Astrocyte of the cerebellum (primary cell): ENCODE data around the gene DNAJC22.

Experiments
- DNase-seq: peaks from one replicate; pipeline ENCODE4 v3.0.0-alpha.2; 2011; ENCODE audit warnings: low read depth
- H3K4me3 ChIP-seq: 2 replicates; pipeline ENCODE4 v1.5.1; 2011; ENCODE audit warnings: mild to moderate bottlenecking, low read depth, low read length, moderate library complexity
- in situ Hi-C: cut with HindIII; loops from 2 replicates; pipeline ENCODE4 v1.10.0; 2017; ENCODE audit warnings: low sequenced_read_pairs
- TF ChIP-seq, protein P1 (sequence below): IDR thresholded peaks from 2 replicates; pipeline ENCODE4 v1.5.1; 2012; ENCODE audit warnings: low read length, low read depth, moderate library complexity, mild to moderate bottlenecking; ENCODE audit errors: missing control alignments

The DNAJC22 gene

DNA sequence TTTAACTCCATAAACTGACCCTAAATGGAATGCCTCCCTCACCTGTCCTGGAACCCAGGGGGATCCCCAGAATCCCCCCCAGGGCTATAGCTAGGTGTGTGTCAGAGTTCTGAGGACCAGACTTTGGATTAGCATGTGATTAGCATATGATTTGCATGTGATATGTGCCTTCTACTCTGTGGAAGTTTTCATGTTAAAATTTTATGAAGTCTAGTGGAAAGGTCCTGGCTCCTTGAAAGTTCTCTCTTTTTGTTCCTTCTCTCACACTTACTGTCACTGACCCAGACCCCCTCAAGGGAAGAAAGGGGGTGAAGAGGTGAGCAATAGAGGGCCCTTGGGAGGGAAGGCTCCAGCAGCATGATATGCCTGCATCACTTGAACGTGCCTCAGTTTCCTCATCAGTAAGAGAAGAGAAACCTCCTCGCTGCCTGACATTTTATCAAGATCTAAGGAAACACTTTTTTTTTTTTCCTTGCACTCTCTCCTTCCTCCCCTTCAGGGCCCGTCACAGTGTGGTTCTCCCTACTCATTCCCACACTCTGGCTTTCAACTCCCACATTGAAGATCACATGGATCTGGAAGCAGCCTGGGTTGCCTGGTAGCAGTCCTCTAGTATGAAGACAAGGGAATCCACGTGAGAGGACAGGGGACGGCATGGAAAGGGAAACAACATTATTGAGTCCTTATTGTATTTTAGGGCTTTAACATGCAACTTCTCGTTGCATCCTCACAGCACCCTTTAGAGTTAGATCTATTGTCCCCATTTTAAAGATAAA, 6.4 kb upstream of the DNAJC22 start:
- TF ChIP-seq, protein P1, sequence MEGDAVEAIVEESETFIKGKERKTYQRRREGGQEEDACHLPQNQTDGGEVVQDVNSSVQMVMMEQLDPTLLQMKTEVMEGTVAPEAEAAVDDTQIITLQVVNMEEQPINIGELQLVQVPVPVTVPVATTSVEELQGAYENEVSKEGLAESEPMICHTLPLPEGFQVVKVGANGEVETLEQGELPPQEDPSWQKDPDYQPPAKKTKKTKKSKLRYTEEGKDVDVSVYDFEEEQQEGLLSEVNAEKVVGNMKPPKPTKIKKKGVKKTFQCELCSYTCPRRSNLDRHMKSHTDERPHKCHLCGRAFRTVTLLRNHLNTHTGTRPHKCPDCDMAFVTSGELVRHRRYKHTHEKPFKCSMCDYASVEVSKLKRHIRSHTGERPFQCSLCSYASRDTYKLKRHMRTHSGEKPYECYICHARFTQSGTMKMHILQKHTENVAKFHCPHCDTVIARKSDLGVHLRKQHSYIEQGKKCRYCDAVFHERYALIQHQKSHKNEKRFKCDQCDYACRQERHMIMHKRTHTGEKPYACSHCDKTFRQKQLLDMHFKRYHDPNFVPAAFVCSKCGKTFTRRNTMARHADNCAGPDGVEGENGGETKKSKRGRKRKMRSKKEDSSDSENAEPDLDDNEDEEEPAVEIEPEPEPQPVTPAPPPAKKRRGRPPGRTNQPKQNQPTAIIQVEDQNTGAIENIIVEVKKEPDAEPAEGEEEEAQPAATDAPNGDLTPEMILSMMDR, result no peak
- H3K4me3 ChIP-seq, result no peak overlapping the region
- in situ Hi-C loops, result no loop called here
- no peak for DNase-seq

DNA sequence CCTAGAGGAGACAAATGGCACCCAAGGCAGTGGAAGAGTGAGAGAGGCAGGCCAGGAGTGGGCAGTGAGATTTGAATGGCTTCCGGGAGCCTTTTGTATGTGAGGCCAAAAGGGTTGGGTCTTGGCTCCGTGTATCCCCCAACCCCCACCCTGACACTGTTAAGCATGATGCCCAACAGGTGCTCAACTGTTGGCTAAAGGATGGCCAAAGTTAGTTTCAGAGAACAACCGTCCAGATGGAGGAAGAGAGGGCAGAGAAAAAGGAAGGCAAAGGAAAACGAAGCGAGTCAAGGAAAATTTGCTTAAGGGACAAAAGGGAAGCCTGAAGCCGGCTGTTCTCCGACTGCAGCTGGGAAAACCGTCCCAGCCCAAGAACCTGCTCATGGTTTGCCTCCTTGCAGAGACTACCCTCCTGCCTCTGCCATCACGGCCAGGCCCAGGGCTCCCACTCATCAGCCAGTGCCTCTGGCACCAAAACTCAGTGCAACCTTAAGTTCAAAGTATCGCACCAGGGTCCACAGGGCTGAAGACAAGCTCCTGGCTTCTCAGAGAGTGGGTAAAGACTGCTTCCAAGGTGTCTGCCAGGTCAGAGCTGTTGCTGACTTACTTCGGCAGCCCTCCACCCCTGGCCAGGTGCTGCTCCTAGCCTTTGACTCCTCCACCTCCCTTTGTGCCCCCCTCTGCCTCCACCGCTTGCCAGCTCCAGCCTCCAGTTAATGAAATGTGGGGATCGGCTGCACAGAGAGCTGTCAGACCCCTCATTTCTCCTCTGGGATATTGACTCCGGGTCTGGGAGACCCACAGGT, 5.5 kb upstream of the DNAJC22 start:
- TF ChIP-seq, protein P1, result no peak
- H3K4me3 ChIP-seq, result no peak overlapping the region
- in situ Hi-C loops, result no loop called here
- no peak for DNase-seq

DNA sequence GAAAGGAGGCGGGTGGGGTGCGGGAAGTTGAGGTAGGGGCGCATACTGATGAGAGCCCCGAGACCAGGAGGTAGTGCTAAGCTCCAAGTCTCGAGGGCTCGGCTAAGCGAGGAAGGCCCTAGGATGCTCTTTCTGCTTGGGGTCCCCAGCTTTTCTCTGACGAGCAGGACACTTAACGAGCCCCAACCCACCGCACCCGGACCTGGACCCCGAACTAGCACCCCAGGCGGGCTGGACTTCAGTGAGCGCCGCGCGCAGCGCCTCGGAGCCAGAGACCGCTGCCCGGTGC, 5.0 kb upstream of the DNAJC22 start:
- no peak for DNase-seq
- TF ChIP-seq, protein P1, result no peak
- in situ Hi-C loops, result no loop called here
- H3K4me3 ChIP-seq, result peak overlapping the region; percentile 31

DNA sequence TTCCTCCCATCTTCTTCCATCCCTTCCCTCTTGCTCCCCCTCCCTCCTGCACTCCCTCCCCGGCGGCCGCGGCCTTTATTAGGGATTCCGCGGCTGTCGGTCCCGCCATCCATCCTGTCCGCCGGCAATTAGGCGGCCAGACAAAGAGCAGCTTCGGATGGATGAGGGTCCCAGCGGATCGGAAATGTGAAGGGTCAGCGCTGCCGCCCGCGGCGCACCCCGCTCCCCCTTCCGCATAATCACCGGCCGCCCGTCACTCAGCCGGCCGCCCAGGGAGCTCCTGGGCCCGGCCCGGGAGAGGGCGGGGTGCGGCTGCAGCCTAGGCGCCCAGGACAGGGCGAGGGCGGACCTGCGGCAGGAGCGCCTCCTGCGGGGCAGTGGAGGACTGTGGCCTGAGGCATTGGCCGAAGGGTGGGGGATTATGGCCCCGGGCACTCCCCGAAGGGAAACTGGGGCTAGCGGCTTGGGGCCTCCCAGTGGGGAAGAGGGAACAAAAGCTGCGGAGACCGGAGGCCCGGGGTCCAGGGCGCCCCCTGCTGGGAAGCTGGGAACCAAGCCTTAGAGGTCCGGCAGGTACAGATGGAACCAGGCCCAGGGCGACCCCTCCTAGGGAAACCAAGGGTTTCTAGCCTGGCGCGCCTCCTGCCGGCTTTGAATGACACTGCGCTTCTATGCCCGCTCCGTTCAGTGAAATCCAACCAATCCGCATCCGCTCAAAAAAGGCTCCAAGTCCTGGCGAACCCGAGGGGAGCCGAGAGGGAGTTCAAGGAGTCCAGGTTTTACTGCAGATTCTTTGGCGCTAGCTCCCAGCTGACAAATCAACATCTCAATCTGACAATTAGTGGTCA, 4.4 kb upstream of the DNAJC22 start:
- peak; percentile 49 for DNase-seq
- in situ Hi-C loops, result no loop called here
- peak overlapping the region; percentile 31 for H3K4me3 ChIP-seq

DNA sequence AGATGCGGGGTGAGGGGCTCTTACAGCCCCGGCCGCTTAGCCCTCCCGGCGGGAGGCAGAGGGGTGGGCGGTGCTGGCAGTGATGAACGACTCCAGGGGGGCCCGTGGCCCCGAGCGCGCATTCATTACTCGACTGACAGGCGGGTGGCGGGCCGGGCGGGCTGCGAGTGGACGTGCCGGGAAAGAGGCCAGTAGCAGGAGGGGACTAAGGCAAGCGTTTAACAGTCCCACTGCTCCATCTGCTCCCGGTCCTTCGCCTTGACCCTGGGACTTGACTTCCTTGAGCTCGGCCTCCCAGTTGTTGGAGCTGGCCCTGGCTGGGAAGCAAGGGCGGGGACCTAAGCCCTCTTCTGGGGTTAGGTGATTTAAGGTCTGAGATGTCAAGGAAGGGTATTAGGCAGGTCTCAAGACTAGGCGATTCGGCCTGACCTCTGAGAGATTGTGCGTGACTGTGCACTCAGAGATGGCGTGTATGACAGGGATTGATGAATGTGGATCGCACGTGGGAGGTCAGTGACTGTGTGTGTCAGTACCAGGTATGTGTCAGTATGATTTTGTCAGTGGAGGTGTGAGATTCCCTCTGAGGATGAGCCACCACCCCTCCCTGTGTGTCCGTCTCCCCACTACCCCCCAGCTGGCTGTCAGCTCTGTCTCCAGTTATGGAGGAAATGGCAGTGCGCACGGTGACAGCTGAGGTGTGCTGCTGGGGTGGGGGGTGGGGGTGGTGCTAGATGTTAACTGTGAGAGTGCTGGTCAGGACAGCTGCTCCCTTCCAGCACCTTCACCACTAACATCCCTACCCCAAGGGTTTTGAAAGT, 3.6 kb upstream of the DNAJC22 start:
- H3K4me3 ChIP-seq, result peak overlapping the region; percentile 31
- TF ChIP-seq, protein P1, result no peak
- no peak for DNase-seq
- in situ Hi-C loops, result no loop called here

More for the DNA sequence above, 4.4 kb upstream of the DNAJC22 start:
- TF ChIP-seq, protein P1, result peak; percentile 78

DNA sequence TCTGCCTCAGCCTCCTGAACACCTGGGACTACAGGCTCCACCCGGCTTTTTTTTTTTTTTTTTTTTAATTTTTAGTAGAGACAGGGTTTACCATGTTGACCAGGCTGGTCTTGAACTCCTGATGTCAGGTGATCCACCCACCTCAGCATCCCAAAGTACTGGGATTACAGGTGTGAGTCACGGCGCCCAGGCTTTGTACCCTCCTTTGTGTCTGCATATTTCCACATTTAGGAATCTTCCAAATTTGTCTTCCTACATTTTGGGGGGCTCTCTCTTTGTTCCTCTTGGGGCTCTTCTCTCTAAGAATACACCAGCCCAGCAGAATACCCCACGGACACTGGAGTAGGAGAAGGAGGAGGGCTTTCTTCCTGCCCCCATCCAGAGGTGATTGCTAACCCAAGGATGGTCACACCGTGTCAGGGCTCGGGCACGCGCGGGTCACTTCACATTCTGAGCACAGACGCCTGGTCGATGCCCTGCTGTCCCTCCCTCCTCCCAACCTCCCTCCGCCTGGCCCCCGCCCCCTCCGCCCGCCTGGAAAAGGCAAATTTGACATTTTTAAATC, 2.1 kb upstream of the DNAJC22 start:
- in situ Hi-C loops, result no loop called here
- no peak overlapping the region for H3K4me3 ChIP-seq
- TF ChIP-seq, protein P1, result no peak
- DNase-seq, result no peak
